NCI-H1105 treated with DMSO at 0.1 percent for 48 hours (cell line): Measurements from ENCODE around the gene ARPP19.
"Not testable (repeated sequence)": the region's sequence is repeated elsewhere in the genome, so short reads cannot be mapped to it uniquely, and the experiment has no call there.

Source experiments
- DNase-seq: peaks from one replicate; lab custom pipeline; 2025; lab: John Stamatoyannopoulos, UW

The ARPP19 gene

DNA sequence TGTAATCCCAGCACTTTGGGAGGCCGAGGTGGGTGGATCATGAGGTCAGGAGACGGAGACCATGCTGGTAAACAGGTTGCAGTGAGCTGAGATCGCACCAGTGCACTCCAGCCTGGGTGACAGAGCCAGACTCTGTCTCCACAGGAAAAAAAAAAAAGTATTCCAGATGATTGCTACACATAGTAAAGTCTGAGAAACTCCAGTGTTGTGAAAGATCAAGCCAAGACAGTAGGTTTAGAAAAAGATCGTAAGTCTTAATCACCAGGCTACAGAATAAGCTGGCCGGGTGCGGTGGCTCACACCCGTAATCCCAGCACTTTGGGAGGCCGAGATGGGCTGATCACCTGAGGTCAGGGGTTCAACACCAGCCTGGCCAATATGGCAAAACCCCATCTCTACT lies 56.0 kb downstream of the ARPP19 start:
- not testable (repeated sequence) for DNase-seq

GRCh38 chr15:52511084-52511483 lies 57.7 kb downstream of the ARPP19 start:
- no peak for DNase-seq

DNA sequence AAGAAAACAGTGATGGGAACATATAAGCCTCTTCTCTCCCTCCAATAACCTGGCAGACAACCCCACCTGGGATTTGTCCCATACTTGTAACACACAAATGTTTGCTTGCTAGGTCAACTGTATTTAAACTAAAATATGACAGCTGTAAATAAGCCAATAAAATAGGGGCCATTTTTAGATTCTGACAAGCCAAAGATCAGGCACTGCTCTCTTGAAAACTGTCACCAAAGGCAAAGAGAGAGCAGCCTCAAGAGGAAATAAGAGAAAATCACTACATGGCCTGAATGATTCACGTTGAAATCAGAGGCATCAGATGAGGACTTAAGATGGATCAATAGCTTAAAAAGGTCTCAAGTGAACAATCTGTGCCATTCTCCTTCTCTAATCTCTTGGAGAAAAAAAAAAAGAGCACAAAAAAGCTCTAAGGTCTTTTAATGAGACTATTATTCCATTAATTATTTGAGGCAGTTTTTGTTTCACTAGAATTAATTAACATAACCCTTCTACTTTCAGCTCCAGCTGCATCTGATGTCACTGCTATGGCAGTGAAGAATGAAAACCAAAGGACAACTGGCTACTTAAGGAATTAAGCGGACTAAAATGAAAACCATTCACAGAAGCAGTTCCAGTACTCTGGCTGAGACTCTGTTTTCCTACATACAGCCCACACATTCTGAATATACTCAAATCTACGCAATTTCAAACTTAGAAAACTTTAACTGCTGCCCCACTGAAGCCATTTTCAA lies 59.2 kb downstream of the ARPP19 start:
- DNase-seq = no peak

GRCh38 chr15:52506549-52506948 lies 62.3 kb downstream of the ARPP19 start:
- no peak for DNase-seq

DNA sequence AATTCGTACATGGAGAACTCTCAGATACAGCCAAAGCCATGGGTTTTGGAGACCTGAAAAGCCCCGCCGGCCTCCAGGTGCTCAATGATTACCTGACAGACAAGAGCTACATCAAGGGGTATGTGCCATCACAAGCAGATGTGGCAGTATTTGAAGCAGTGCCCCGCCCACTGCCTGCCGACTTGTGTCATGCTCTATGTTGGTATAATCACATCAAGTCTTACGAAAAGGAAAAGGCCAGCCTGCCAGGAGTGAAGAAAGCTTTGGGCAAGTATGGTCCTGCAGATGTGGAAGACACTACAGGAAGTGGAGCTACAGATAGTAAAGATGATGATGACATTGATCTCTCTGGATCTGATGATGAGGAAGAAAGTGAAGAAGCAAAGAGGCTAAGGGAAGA lies 63.7 kb downstream of the ARPP19 start:
- no peak for DNase-seq

DNA sequence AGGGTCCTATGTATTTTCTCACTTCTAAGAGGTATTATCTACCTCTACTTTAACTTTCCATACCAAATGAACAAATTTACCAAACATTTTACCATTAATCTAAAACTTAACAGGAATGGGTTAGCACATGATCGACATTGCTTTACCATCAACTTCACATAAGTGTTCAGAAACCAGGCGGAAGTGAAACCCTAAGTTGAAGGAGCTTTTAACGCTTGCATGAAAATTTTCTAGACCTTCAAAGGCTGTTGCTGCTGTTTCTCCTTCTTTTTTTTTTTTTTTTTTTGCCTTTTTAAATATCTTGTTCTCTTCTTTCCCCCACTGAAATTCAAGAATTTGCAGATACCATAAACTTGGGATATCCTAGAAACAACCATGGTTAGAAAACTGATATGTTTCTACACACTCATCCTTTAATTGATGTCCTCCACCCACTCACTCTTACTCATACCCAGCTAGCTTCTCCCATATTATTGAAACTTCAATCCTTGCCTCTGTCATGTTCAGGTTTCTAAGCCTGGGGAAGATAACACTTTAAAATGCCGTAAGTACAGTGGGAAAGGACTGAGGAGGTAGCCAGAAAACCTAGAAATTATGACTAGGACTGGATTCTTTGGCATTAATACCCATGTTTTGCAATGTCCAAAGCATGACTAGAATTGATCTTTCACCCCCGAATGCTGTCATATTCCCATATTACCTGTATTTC lies 64.9 kb downstream of the ARPP19 start:
- no peak for DNase-seq

DNA sequence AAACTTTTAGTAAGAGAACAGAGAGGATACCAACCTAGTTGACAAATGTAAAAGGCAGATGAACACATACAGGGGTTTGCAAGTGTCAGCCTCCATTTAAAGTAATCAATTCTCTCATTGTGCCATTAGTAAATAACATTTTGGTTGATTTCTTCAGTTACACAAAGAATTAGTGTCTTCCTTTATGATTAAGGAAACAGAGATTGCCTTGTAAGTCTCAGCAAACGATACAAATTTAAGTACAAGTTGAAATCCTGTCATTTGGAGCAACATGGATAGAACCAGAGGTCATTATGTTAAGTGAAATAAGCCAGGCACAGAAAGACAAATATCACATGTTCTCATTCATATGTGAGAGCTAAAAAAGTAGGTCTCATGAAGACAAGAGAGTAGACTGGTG lies 66.2 kb downstream of the ARPP19 start:
- DNase-seq = no peak

GRCh38 chr15:52499506-52499905 lies 69.3 kb downstream of the ARPP19 start:
- no peak for DNase-seq

GRCh38 chr15:52498706-52499105 lies 70.1 kb downstream of the ARPP19 start:
- no peak for DNase-seq
